Prostate gland (tissue), 2 donors: Measurements from ENCODE around the gene ZNF277.

ENCODE experiments used
- POLR2A ChIP-seq: fragments of 450-650 bp; IDR thresholded peaks from one replicate; pipeline ENCODE4 v1.6.1; 2016; ENCODE audit warnings: antibody characterized with exemption, mild to moderate bottlenecking
- TF ChIP-seq, protein P1 (sequence below), 4 experiments: fragments of 200-600 bp in 2 of 4; fragments of 450-650 bp in 2 of 4; sonication (generic) in 2 of 4; IDR thresholded peaks; 1 replicate in 3 of 4; 2 replicates in 1 of 4; pipeline ENCODE4 v1.5.1; 2016 to 2019; ENCODE audit warnings: antibody characterized with exemption in 4 of 4, mild to moderate bottlenecking in 2 of 4, moderate library complexity in 2 of 4

DNA sequence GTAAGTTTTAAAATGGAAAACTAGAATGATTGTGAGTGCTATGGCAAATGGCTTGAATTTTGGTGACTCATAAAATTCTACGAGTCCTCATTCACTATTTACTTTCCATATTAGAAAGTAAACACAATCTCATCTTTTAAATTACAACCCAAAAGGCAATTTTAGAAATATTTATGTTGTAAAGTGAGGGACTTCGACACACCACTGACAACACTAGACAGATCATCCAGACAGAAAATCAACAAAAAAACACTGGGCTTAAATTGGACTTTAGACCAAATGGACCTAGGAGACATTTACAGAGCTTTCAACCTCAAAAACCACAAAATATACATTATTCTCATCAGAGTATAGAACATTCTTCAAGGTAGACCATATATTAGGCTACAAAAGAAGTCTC, 30.1 kb downstream of the ZNF277 start:
- TF ChIP-seq POLR2A = no peak
- TF ChIP-seq, protein P1, sequence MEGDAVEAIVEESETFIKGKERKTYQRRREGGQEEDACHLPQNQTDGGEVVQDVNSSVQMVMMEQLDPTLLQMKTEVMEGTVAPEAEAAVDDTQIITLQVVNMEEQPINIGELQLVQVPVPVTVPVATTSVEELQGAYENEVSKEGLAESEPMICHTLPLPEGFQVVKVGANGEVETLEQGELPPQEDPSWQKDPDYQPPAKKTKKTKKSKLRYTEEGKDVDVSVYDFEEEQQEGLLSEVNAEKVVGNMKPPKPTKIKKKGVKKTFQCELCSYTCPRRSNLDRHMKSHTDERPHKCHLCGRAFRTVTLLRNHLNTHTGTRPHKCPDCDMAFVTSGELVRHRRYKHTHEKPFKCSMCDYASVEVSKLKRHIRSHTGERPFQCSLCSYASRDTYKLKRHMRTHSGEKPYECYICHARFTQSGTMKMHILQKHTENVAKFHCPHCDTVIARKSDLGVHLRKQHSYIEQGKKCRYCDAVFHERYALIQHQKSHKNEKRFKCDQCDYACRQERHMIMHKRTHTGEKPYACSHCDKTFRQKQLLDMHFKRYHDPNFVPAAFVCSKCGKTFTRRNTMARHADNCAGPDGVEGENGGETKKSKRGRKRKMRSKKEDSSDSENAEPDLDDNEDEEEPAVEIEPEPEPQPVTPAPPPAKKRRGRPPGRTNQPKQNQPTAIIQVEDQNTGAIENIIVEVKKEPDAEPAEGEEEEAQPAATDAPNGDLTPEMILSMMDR (IDR thresholded peaks at IDR 0.05) = no peak
